Right lobe of liver (tissue), 6 donors: ENCODE data around the gene CFAP251. TPM values are rescaled to one million over a fixed set of nuclear protein-coding genes. Genes with fewer than 3 reads are reported as not detected.

Experiments
- ATAC-seq, 4 donors: fragments of 200-7000 bp; cut with Tn5 transposase; one replicate each; pipeline ENCODE4 v1.9.1; 2020; ENCODE audit warnings: mild to moderate bottlenecking in 4 of 4, moderate library complexity in 4 of 4
- DNase-seq, 3 donors: peaks; one replicate each; pipeline ENCODE4 v3.0.0-alpha.2; 2020
- H3K27ac ChIP-seq, 3 donors: fragments of 200-600 bp; one replicate each; pipeline ENCODE4 v1.8.0; 2022
- H3K27me3 ChIP-seq, 2 donors: fragments of 200-600 bp; one replicate each; pipeline ENCODE4 v1.8.0; 2022
- H3K36me3 ChIP-seq, 4 donors: fragments of 200-600 bp; sonication (generic) in 1 of 4; one replicate each; pipeline versions ENCODE4 v1.5.1 to v1.8.0; 2017 to 2022; ENCODE audit warnings: control low read depth in 1 of 4
- H3K4me1 ChIP-seq, 4 donors: fragments of 200-600 bp; sonication (generic) in 1 of 4; one replicate each; pipeline versions ENCODE4 v1.5.1 to v1.8.0; 2017 to 2022; ENCODE audit warnings: control low read depth in 1 of 4
- H3K4me3 ChIP-seq, 3 donors: fragments of 200-600 bp; one replicate each; pipeline ENCODE4 v1.8.0; 2022
- H3K9me3 ChIP-seq, 4 donors: fragments of 200-600 bp; sonication (generic) in 1 of 4; one replicate each; pipeline versions ENCODE4 v1.5.1 to v1.8.0; 2017 to 2022; ENCODE audit warnings: control low read depth in 1 of 4
- POLR2A ChIP-seq: fragments of 450-650 bp; IDR thresholded peaks from one replicate; pipeline ENCODE4 v1.6.1; 2017; ENCODE audit warnings: antibody characterized with exemption, mild to moderate bottlenecking
- WGBS: methylation state at CpG from one replicate; pipeline ENCODE4 v1.1.6; 2018; ENCODE audit warnings: low coverage, low lambda C conversion rate; ENCODE audit not compliant: insufficient coverage; ENCODE audit errors: missing lambda C conversion rate; 5-methylcytosine and 5-hydroxymethylcytosine counted together
- intact Hi-C, 2 donors: fragments of 100-400 bp; cut with DNase I; formaldehyde crosslinking; loops; one replicate each; pipeline versions ENCODE4 v1.11.2 to v1.14.1; 2022
- total RNA-seq, 6 experiments: library from RNA; depleted of rRNA in 2 of 6; stranded (reverse); fragments of >200 nt in 2 of 6; fragmentation: NEBNext Ultra II Directional in 3 of 6; extraction: Animal tissue kit (Norgen Biotek cat#: 25700) in 3 of 6; gene quantifications; one replicate each; pipeline versions ENCODE4 v1.1.0 to v1.2.4, GENCODE V29; 2016 to 2023
- TF ChIP-seq, protein P1 (sequence below), 4 donors: fragments of 200-600 bp in 3 of 4; fragments of 450-650 bp in 1 of 4; IDR thresholded peaks; one replicate each; pipeline versions ENCODE4 v1.5.1 to v1.8.0; 2016 to 2022; ENCODE audit warnings: antibody characterized with exemption in 4 of 4, mild to moderate bottlenecking in 2 of 4
- donor health status: DM: no; HTN: yes; CAD: no.
- donor health status: DM: no; HTN: no; CAD: no.
- donor health status: DM: no; HTN: no; CAD: no.
- donor health status: DM: no; HTN: yes; CAD: no.
- donor health status: DM: no; HTN: yes; CAD: no.

The CFAP251 gene
- total RNA-seq, 6 experiments from 2014 or later, result 1.0 to 6.2 (median 2.4) TPM

DNA sequence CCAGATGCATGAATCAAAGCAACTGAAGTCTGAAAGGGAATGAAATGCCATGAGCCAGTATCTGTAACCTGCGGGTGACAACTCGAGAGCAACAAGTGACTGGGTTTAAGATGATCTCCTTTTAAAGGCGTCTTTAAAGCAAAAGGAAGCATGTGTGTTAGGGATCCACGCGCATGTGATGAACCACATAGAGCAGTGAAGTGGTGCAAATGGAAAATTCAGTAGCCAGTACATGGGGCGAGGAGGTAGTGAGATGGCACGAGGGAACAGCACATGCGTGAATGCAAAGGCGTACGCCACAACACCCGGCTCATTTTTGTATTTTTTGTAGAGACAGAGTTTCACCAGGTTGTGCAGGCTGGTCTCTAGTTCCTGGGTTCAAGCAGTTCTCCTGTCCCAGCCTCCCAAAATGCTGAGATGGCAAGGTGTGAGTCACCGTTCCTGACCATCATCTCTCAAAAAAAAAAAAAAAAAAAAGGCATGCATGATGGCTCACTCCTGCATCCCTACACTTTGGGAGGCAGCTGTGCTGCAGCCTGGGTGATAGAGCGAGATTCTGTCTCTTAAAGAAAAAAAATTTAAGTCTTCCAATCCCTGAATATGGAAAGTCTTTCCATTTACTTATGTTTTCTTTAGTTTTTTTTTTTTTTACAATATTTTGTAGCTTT lies 78.7 kb downstream of the CFAP251 start:
- no peaks in the 10 kb centered on the region for H3K9me3 ChIP-seq
- TF ChIP-seq, protein P1, sequence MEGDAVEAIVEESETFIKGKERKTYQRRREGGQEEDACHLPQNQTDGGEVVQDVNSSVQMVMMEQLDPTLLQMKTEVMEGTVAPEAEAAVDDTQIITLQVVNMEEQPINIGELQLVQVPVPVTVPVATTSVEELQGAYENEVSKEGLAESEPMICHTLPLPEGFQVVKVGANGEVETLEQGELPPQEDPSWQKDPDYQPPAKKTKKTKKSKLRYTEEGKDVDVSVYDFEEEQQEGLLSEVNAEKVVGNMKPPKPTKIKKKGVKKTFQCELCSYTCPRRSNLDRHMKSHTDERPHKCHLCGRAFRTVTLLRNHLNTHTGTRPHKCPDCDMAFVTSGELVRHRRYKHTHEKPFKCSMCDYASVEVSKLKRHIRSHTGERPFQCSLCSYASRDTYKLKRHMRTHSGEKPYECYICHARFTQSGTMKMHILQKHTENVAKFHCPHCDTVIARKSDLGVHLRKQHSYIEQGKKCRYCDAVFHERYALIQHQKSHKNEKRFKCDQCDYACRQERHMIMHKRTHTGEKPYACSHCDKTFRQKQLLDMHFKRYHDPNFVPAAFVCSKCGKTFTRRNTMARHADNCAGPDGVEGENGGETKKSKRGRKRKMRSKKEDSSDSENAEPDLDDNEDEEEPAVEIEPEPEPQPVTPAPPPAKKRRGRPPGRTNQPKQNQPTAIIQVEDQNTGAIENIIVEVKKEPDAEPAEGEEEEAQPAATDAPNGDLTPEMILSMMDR (IDR thresholded peaks at IDR 0.05), result no peak
- no peak for TF ChIP-seq POLR2A
- H3K4me3 ChIP-seq, result no peak overlapping the region
- no peaks in the 10 kb centered on the region for H3K4me1 ChIP-seq
- H3K36me3 ChIP-seq, result no peaks in the 10 kb centered on the region
- H3K27ac ChIP-seq, result no peak overlapping the region
- DNase-seq, result no peak
- WGBS, result 78% methylated on average over 10 of the region's 13 CpGs
- intact Hi-C loops, result no loop called here
- H3K27me3 ChIP-seq, result no peaks in the 10 kb centered on the region
- ATAC-seq, result no peak

GRCh38 chr12:122001466-122002209 lies 83.2 kb downstream of the CFAP251 start:
- intact Hi-C loops, result no loop called here
- TF ChIP-seq POLR2A, result no peak
- TF ChIP-seq, protein P1 (IDR thresholded peaks at IDR 0.05), result no peak
- Histone ChIP-seq H3K27me3 (no peaks in the 10 kb centered on the region), H3K4me1 (no peaks in the 10 kb centered on the region), H3K4me3 (no peak overlapping the region), H3K36me3 (no peaks in the 10 kb centered on the region), H3K27ac (no peak overlapping the region), H3K9me3 (no peaks in the 10 kb centered on the region)
- ATAC-seq, result no peak
- WGBS, result 91% methylated on average over 7 of the region's 17 CpGs
- no peak for DNase-seq

- Histone ChIP-seq H3K36me3 (no peaks in the 10 kb centered on the region), H3K27ac (no peak overlapping the region), H3K4me3 (no peak overlapping the region), H3K9me3 (no peaks in the 10 kb centered on the region), H3K27me3 (no peaks in the 10 kb centered on the region), H3K4me1 (no peaks in the 10 kb centered on the region)
- no peak for TF ChIP-seq POLR2A
- TF ChIP-seq, protein P1 (IDR thresholded peaks at IDR 0.05), result no peak
- 82% methylated on average over 6 of the region's 28 CpGs for WGBS
- ATAC-seq (peak in 1 of 4 donors; percentile 38), DNase-seq (no peak)
- intact Hi-C loops, result no loop called here
Observed at GRCh38 chr12:122003651-122004611, 85.5 kb downstream of the CFAP251 start.

GRCh38 chr12:122004633-122005071 lies 86.3 kb downstream of the CFAP251 start:
- TF ChIP-seq, protein P1 (IDR thresholded peaks at IDR 0.05), result no peak
- TF ChIP-seq POLR2A, result no peak
- Histone ChIP-seq H3K9me3 (no peaks in the 10 kb centered on the region), H3K36me3 (no peaks in the 10 kb centered on the region), H3K27me3 (no peaks in the 10 kb centered on the region), H3K27ac (no peak overlapping the region), H3K4me3 (no peak overlapping the region), H3K4me1 (no peaks in the 10 kb centered on the region)
- ATAC-seq (no peak), DNase-seq (no peak)
- WGBS, result 65% methylated on average over 12 of the region's 12 CpGs
- intact Hi-C loops, result no loop called here
